PC-3 (cell line): ENCODE results near the gene MAFF. TPM values are rescaled to one million over a fixed set of nuclear protein-coding genes. Genes with fewer than 3 reads are reported as not detected.
"Not testable (repeated sequence)": the region's sequence is repeated elsewhere in the genome, so short reads cannot be mapped to it uniquely, and the experiment has no call there.

Experiments
- ATAC-seq: fragments of 200-7000 bp; cut with Tn5 transposase; 2 replicates; pipeline ENCODE4 v1.9.1; 2020; ENCODE audit warnings: mild to moderate bottlenecking, moderate library complexity
- Bru-seq: library from RNA; stranded (reverse); fragments of 400-500 nt; gene quantifications from one replicate; lab custom pipeline; 2021; lab: Mats Ljungman, UMichigan
- BruChase-seq, 2 experiments: library from RNA; stranded (reverse); fragments of 400-500 nt; gene quantifications; one replicate each; lab custom pipeline; 2021; lab: Mats Ljungman, UMichigan
- BruUV-seq: library from RNA; stranded (reverse); fragments of 400-500 nt; replicated peaks from 2 replicates; lab custom pipeline; 2021; lab: Mats Ljungman, UMichigan
- CTCF ChIA-PET: fragments of 300-600 bp; sonication (Branson Sonifier 250); formaldehyde crosslinking; loops from one replicate; lab custom pipeline; 2022; ENCODE audit warnings: antibody characterized with exemption; lab: Charles Lee
- POLR2A ChIA-PET: fragments of 300-600 bp; sonication (Branson Sonifier 250); formaldehyde crosslinking; loops from one replicate; lab custom pipeline; 2022; ENCODE audit warnings: antibody characterized with exemption; ENCODE audit not compliant: unreplicated experiment; lab: Charles Lee
- DNase-seq: peaks from one replicate; pipeline ENCODE4 v3.0.0-alpha.2; 2015
- H2AFZ ChIP-seq: fragments of 300-600 bp; sonication (generic); 2 replicates; pipeline ENCODE4 v1.6.0; 2016; ENCODE audit warnings: antibody characterized with exemption, low read length
- H3F3A ChIP-seq: fragments of 300-600 bp; sonication (generic); one replicate; pipeline ENCODE4 v1.6.0; 2017; ENCODE audit warnings: antibody characterized with exemption, low read length, control low read depth, mild to moderate bottlenecking; ENCODE audit not compliant: unreplicated experiment
- H3K27ac ChIP-seq: fragments of 300-600 bp; sonication (generic); 2 replicates; pipeline ENCODE4 v1.5.1; 2016; ENCODE audit warnings: mild to moderate bottlenecking, low read length
- H3K27me3 ChIP-seq: fragments of 300-600 bp; sonication (generic); 2 replicates; pipeline ENCODE4 v1.6.1; 2016; ENCODE audit warnings: low read length, mixed read lengths
- H3K36me3 ChIP-seq: fragments of 300-600 bp; sonication (generic); 2 replicates; pipeline ENCODE4 v1.6.1; 2016; ENCODE audit warnings: low read depth, mixed run types, low read length, mixed read lengths
- H3K4me1 ChIP-seq: fragments of 300-600 bp; sonication (generic); 2 replicates; pipeline ENCODE4 v1.5.1; 2016; ENCODE audit warnings: low read length; ENCODE audit not compliant: insufficient read depth
- H3K4me2 ChIP-seq: fragments of 300-600 bp; sonication (generic); 2 replicates; pipeline ENCODE4 v1.6.0; 2016; ENCODE audit warnings: low read length
- H3K4me3 ChIP-seq: fragments of 300-600 bp; sonication (generic); 2 replicates; pipeline ENCODE4 v1.5.1; 2016; ENCODE audit warnings: mild to moderate bottlenecking, low read length, mixed read lengths
- H3K79me2 ChIP-seq: fragments of 300-600 bp; sonication (generic); 2 replicates; pipeline ENCODE4 v1.6.1; 2017; ENCODE audit warnings: low read length, mixed read lengths
- H3K9ac ChIP-seq: fragments of 300-600 bp; sonication (generic); 2 replicates; pipeline ENCODE4 v1.6.0; 2016; ENCODE audit warnings: mild to moderate bottlenecking, low read length
- H3K9me2 ChIP-seq: fragments of 300-600 bp; sonication (generic); replicated peaks from 2 replicates; pipeline ENCODE4 v1.6.1; 2016; ENCODE audit warnings: mixed run types, low read length, mixed read lengths
- H3K9me3 ChIP-seq: fragments of 300-600 bp; sonication (generic); 2 replicates; pipeline ENCODE4 v1.6.1; 2016; ENCODE audit warnings: low read length, mixed read lengths
- H4K20me1 ChIP-seq: fragments of 300-600 bp; sonication (generic); 2 replicates; pipeline ENCODE4 v1.6.1; 2016; ENCODE audit warnings: low read length, mixed read lengths
- EZH2 ChIP-seq: fragments of 300-600 bp; sonication (generic); IDR thresholded peaks from one replicate; pipeline ENCODE4 v1.6.1; 2017; ENCODE audit warnings: antibody characterized with exemption, mild to moderate bottlenecking, low read length; ENCODE audit not compliant: unreplicated experiment
- EZH2phosphoT487 ChIP-seq: fragments of 300-600 bp; sonication (generic); IDR thresholded peaks from 2 replicates; pipeline ENCODE4 v1.6.1; 2018; ENCODE audit warnings: mild to moderate bottlenecking, antibody characterized with exemption, low read length, borderline replicate concordance
- intact Hi-C: fragments of 100-400 bp; cut with micrococcal nuclease; formaldehyde crosslinking; loops from 2 replicates; pipeline ENCODE4 v1.9.0; 2023
- long read RNA-seq: library from polyadenylated mRNA; unstranded; transcript quantifications from one replicate; pipeline ENCODE4 v2.0.0, GENCODE V29; 2021; ENCODE audit not compliant: unreplicated experiment
- total RNA-seq: library from RNA; depleted of rRNA; stranded (reverse); fragments of >200 nt; gene quantifications from 2 replicates; pipeline ENCODE4 v1.2.3, GENCODE V29; 2014; rRNA removed
- TF ChIP-seq, protein P1 (sequence below): fragments of 300-600 bp; sonication (generic); conservative IDR thresholded peaks from 2 replicates; pipeline ENCODE4 v1.5.1; 2017; ENCODE audit warnings: antibody characterized with exemption, low read depth, mild to moderate bottlenecking, low read length

Gene MAFF
- total RNA-seq: 72.6 and 112 TPM in 2 replicates
- Bru-seq, nascent RNA: percentile 80 among the genes with signal in this experiment
- percentile 82 among the genes with signal in this experiment for BruChase-seq, experiment 1, labeled RNA remaining after a 6-hour chase
- percentile 82 among the genes with signal in this experiment for BruChase-seq, experiment 2, labeled RNA remaining after a 2-hour chase
- long read RNA-seq, transcript MAFF-201 (3 exons, 2,490 nt): major isoform, 99 of 130 reads
- long read RNA-seq, partial matches to known transcripts: 2 of 130 reads
- long read RNA-seq, other reads (novel, unspliced or antisense): 27 of 130 reads

DNA sequence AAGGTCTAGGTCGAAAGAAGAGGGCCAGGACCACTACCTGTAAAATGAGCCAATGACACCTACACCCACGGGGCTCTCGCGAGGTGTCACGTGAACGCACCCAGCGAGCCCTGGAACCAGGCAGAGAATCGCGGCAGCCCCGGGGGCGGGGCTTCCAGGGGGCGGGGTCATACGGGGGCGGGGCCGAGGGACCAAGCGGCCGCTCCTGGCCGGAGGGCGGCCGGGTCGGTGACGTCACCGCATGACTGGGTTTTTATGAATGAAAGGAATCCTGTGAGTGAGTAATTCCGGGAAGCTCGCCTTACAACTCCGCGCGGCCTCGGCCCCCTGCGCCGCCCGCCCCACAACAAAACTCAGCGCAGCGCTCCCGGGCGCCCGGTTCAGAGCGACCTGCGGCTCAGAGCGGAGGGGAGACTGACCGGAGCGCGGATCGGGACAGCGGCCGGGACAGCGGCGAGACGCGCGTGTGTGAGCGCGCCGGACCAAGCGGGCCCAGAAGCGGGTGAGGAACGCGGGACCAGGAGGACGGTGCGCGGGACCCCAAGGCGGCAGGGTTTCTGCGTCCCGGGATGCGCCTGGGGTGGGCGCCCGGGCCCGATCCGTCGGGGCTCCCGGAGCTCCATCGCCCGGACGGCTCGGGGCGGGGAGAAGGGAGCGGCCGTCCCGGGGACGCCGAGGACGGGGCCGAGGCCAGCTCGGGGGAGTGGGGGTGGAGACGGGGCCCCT is at the start of gene MAFF:
MAFF (plus strand) TSS at position 284 of the 726 bp plus-strand sequence. CDS start 11,860 bp downstream, outside the sequence.
- intact Hi-C loops: no loop called here
- DNase-seq (peak; percentile 94), ATAC-seq (peak; percentile 82)
- peaks cover 47% of the 10 kb centered on the region for H3K79me2 ChIP-seq
- no peak for TF ChIP-seq EZH2phosphoT487
- TF ChIP-seq EZH2: no peak
- TF ChIP-seq, protein P1, sequence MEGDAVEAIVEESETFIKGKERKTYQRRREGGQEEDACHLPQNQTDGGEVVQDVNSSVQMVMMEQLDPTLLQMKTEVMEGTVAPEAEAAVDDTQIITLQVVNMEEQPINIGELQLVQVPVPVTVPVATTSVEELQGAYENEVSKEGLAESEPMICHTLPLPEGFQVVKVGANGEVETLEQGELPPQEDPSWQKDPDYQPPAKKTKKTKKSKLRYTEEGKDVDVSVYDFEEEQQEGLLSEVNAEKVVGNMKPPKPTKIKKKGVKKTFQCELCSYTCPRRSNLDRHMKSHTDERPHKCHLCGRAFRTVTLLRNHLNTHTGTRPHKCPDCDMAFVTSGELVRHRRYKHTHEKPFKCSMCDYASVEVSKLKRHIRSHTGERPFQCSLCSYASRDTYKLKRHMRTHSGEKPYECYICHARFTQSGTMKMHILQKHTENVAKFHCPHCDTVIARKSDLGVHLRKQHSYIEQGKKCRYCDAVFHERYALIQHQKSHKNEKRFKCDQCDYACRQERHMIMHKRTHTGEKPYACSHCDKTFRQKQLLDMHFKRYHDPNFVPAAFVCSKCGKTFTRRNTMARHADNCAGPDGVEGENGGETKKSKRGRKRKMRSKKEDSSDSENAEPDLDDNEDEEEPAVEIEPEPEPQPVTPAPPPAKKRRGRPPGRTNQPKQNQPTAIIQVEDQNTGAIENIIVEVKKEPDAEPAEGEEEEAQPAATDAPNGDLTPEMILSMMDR: no peak
- H3K4me2 ChIP-seq: peak within 1 kb of the TSS; percentile 97
- no peaks in the 10 kb centered on the region for H3K36me3 ChIP-seq
- H2AFZ ChIP-seq: peak within 1 kb of the TSS; percentile 80
- H3K9me3 ChIP-seq: no peaks in the 10 kb centered on the region
- H3F3A ChIP-seq: peaks cover 3% of the 10 kb centered on the region
- peaks cover 40% of the 10 kb centered on the region for H4K20me1 ChIP-seq
- CTCF ChIA-PET: no interaction called here
- H3K27me3 ChIP-seq: no peaks in the 10 kb centered on the region
- BruUV-seq: no TSS peak
- peaks cover 14% of the 10 kb centered on the region for H3K4me1 ChIP-seq
- peak within 1 kb of the TSS; percentile 92 for H3K9ac ChIP-seq
- H3K9me2 ChIP-seq: no peaks in the 10 kb centered on the region
- H3K27ac ChIP-seq: peak within 1 kb of the TSS; percentile 80
- peak within 1 kb of the TSS; percentile 99 for H3K4me3 ChIP-seq
- POLR2A ChIA-PET: interaction anchor here (0.5 to 1.4 kb wide), 2 partner anchors 20 to 197 kb away, joined by 3 to 6 read pairs; partner anchors contain the start of gene PLA2G6

DNA sequence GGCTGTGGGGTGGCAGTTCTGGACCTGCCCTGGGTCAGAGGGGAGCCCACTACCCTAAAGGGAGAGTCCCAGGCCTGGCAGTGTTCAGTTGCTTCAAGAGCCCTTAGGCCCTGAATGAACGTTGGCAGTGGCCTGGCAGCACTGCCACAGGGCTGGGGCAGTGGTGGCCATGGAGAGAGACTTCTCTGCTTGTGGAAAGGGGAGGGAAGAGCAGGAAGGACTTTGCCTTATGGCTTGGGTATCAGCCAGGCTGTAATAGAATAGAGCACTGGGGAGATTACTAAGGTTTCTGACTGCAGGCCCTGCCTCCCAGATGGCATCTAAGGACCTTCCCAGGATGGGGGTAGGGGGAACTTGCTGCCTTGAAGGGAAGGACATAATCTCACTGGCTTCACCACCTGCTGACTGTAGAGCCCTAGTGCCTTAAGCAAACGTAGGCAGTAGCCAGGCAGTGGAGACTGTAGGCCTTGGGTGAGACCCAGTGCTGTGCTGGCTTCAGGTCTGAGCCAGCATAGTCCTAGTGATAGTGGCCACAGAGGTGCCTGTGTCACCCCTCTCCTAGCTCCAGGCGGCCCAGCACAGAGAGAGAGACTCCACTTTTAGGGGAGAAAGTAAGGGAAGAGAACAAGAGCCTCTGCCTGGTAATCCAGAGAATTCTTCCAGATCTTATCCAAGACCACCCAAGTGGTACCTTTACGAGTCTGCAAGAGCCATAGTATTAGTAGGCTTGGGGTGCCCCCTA is 47.8 kb upstream of the MAFF start:
- no TSS peak for BruUV-seq
- Histone ChIP-seq H3K4me1 (no peaks in the 10 kb centered on the region), H3K4me2 (no peak overlapping the region), H3K36me3 (no peaks in the 10 kb centered on the region), H3K27ac (no peak overlapping the region), H3K9ac (no peak overlapping the region), H3K4me3 (no peak overlapping the region), H3F3A (no peaks in the 10 kb centered on the region), H3K79me2 (no peaks in the 10 kb centered on the region), H4K20me1 (no peaks in the 10 kb centered on the region), H3K9me2 (no peaks in the 10 kb centered on the region), H3K27me3 (no peaks in the 10 kb centered on the region), H3K9me3 (no peaks in the 10 kb centered on the region), H2AFZ (no peak overlapping the region)
- ChIA-PET POLR2A (no interaction called here), CTCF (no interaction called here)
- ATAC-seq: no peak
- DNase-seq: no peak
- intact Hi-C loops: no loop called here
- TF ChIP-seq EZH2phosphoT487 (no peak), EZH2 (no peak)
- TF ChIP-seq, protein P1: 0 out of 2 replicates have a peak, but pooled peaks have one; percentile 15

DNA sequence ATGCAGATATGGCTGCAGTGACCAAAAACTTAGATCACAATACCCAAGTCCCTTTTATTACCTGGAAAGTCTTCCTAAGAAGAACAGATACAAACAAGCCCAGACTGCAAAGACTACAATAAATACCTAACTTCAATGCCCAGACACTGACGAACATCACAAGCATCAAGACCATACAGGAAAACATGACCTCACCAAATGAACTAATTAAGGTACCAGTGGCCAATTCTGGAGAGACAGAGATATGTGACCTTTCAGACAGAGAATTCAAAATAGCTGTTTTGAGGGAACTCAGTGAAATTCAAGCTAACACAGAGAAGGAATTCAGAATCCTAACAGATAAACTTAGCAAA is 47.3 kb upstream of the MAFF start:
- H3K9me3 ChIP-seq, H3K4me3 ChIP-seq, DNase-seq, ATAC-seq, CTCF ChIA-PET, intact Hi-C loops, H3K27ac ChIP-seq, H3K27me3 ChIP-seq, H3K4me2 ChIP-seq, H3K9me2 ChIP-seq, H3K36me3 ChIP-seq, H3K9ac ChIP-seq, POLR2A ChIA-PET, H3K4me1 ChIP-seq, BruUV-seq, H3F3A ChIP-seq, H2AFZ ChIP-seq, H4K20me1 ChIP-seq, H3K79me2 ChIP-seq: not testable (repeated sequence)
